HepG2 (cell line): Measurements from ENCODE around the gene TRIM10. TPM values are rescaled to one million over a fixed set of nuclear protein-coding genes. Genes with fewer than 3 reads are reported as not detected.

Experiments used
- ATAC-seq: fragments of 200-7000 bp; cut with Tn5 transposase; 3 replicates; pipeline ENCODE4 v1.9.1; 2020; ENCODE audit warnings: mild to moderate bottlenecking, moderate library complexity
- BruUV-seq: library from RNA; stranded (reverse); fragments of 400-500 nt; replicated peaks from 2 replicates; lab custom pipeline; 2021; lab: Mats Ljungman, UMichigan
- CTCF ChIA-PET: fragments of 300-600 bp; formaldehyde crosslinking; extraction: SDS; loops from one replicate; lab custom pipeline; 2021; ENCODE audit warnings: low total read pairs, inconsistent platforms, low intra/inter-chr PET ratio; lab: Yijun Ruan, JAX
- POLR2A ChIA-PET: fragments of 350-600 bp; sonication (Branson Sonifier 250); formaldehyde crosslinking; loops from one replicate; lab custom pipeline; 2020; ENCODE audit warnings: antibody characterized with exemption, inconsistent platforms; lab: Yijun Ruan, JAX
- DNase-seq: peaks from one replicate; pipeline ENCODE4 v3.0.0-alpha.2; 2015; ENCODE audit warnings: low spot score
- FAIRE-seq: peaks from 3 replicates; lab custom pipeline; 2011; peaks lifted over from hg19 to GRCh38; lab: Jason Lieb, UNC
- H2AFZ ChIP-seq: one replicate; pipeline ENCODE4 v1.6.1; 2011; ENCODE audit warnings: low read length, inconsistent platforms
- H3K27ac ChIP-seq: fragments of 300-600 bp; 3 replicates; pipeline ENCODE4 v1.8.0; 2011; ENCODE audit warnings: mixed run types, mild to moderate bottlenecking, mixed read lengths, low read length, inconsistent platforms; ENCODE audit not compliant: insufficient read depth; ENCODE audit errors: extremely low read length
- H3K27me3 ChIP-seq, 2 experiments: fragments of 200-600 bp in 1 of 2; 2 replicates in 1 of 2; 3 replicates in 1 of 2; pipeline versions ENCODE4 v1.6.0 to v1.8.0; 2011; ENCODE audit warnings: low read length in 2 of 2, mild to moderate bottlenecking in 2 of 2, moderate library complexity in 2 of 2, inconsistent platforms in 1 of 2; ENCODE audit not compliant: insufficient read depth in 2 of 2, control insufficient read depth in 1 of 2
- H3K36me3 ChIP-seq, 2 experiments: fragments of 200-600 bp in 1 of 2; replicated peaks in 1 of 2; 2 replicates in 1 of 2; 3 replicates in 1 of 2; pipeline versions ENCODE4 v1.5.1 to v1.8.0; 2011; ENCODE audit warnings: low read length in 2 of 2, inconsistent platforms in 1 of 2; ENCODE audit not compliant: insufficient read depth in 2 of 2, control insufficient read depth in 1 of 2
- H3K4me1 ChIP-seq: 2 replicates; pipeline ENCODE4 v1.5.1; 2012; ENCODE audit warnings: low read length, inconsistent platforms; ENCODE audit not compliant: insufficient read depth
- H3K4me2 ChIP-seq: 2 replicates; pipeline ENCODE4 v1.6.0; 2011; ENCODE audit warnings: low read depth, low read length, inconsistent platforms
- H3K4me3 ChIP-seq, 3 experiments: fragments of 200-600 bp in 1 of 3; sonication (generic), shearing (Covaris generic) in 1 of 3; replicated peaks in 1 of 3; 2 replicates each; pipeline ENCODE4 v1.5.1; 2011 to 2016; ENCODE audit warnings: low read length in 3 of 3, inconsistent platforms in 2 of 3, low read depth in 2 of 3, mild to moderate bottlenecking in 2 of 3, control low read depth in 1 of 3, mixed read lengths in 1 of 3; ENCODE audit not compliant: insufficient read depth in 1 of 3
- H3K79me2 ChIP-seq: one replicate; pipeline ENCODE4 v1.6.1; 2011; ENCODE audit warnings: low read length, inconsistent platforms; ENCODE audit not compliant: insufficient read depth
- H3K9ac ChIP-seq: 2 replicates; pipeline ENCODE4 v1.6.0; 2011; ENCODE audit warnings: mild to moderate bottlenecking, low read depth, low read length, inconsistent platforms; ENCODE audit not compliant: insufficient read depth
- H3K9me3 ChIP-seq: 2 replicates; pipeline ENCODE4 v1.5.1; 2012; ENCODE audit warnings: mild to moderate bottlenecking, low read length
- H4K20me1 ChIP-seq: 2 replicates; pipeline ENCODE4 v1.6.0; 2011; ENCODE audit warnings: inconsistent platforms, mild to moderate bottlenecking, low read length, moderate library complexity; ENCODE audit not compliant: insufficient read depth
- CENPBD1 ChIP-seq: sonication (generic); formaldehyde crosslinking; IDR thresholded peaks from 2 replicates; pipeline ENCODE4 v1.8.0; 2022; ENCODE audit warnings: missing genetic modification reagents, low read depth, mild to moderate bottlenecking, borderline replicate concordance
- FIP1L1 ChIP-seq: fragments of 200-400 bp; formaldehyde crosslinking; IDR thresholded peaks from 2 replicates; pipeline ENCODE4 v1.6.1; 2018; ENCODE audit warnings: low read depth, mild to moderate bottlenecking, low read length, moderate library complexity, borderline replicate concordance; ENCODE audit not compliant: insufficient read depth
- HNRNPK ChIP-seq: fragments of 200-400 bp; formaldehyde crosslinking; IDR thresholded peaks from 2 replicates; pipeline ENCODE4 v1.6.1; 2018; ENCODE audit warnings: low read length, low read depth, moderate library complexity, mild to moderate bottlenecking; ENCODE audit not compliant: poor library complexity, severe bottlenecking
- RAD51 ChIP-seq: fragments of 450-650 bp; IDR thresholded peaks from 2 replicates; pipeline ENCODE4 v1.6.1; 2016; ENCODE audit warnings: borderline replicate concordance
- TCF7 ChIP-seq: sonication (generic); IDR thresholded peaks from 2 replicates; pipeline ENCODE4 v1.6.1; 2016; ENCODE audit warnings: antibody characterized with exemption, low read depth
- TEAD3 ChIP-seq: optimal IDR thresholded peaks from 2 replicates; pipeline ENCODE3; 2016; ENCODE audit warnings: borderline replicate concordance
- ZNF496 ChIP-seq: sonication (generic); formaldehyde crosslinking; IDR thresholded peaks from 2 replicates; pipeline ENCODE4 v1.8.1; 2023; ENCODE audit warnings: mild to moderate bottlenecking, moderate library complexity, missing genetic modification reagents; ENCODE audit not compliant: insufficient replicate concordance
- ZNF543 ChIP-seq: sonication (generic); formaldehyde crosslinking; IDR thresholded peaks from 2 replicates; pipeline ENCODE4 v1.4.0; 2020; ENCODE audit warnings: mild to moderate bottlenecking, missing genetic modification reagents
- WGBS: methylation state at CpG from one replicate; pipeline ENCODE4 v1.1.6; 2017; ENCODE audit warnings: low lambda C conversion rate; 5-methylcytosine and 5-hydroxymethylcytosine counted together
- in situ Hi-C: cut with HindIII; loops from 2 replicates; pipeline ENCODE4 v1.10.0; 2017; ENCODE audit warnings: low pct_unique_long_range_greater_than_20kb; ENCODE audit not compliant: extremely low pct_ligation_motif_present
- intact Hi-C: fragments of 100-400 bp; cut with micrococcal nuclease; formaldehyde crosslinking; loops from one replicate; pipeline ENCODE4 v1.10.0; 2022; ENCODE audit not compliant: unreplicated experiment
- polyA plus RNA-seq, 8 experiments: library from polyadenylated mRNA; depleted of rRNA in 3 of 8; stranded (reverse) in 7 of 8; unstranded in 1 of 8; fragments of >200 nt; fragmentation: Illumina TruSeq in 4 of 8; extraction: Trizol in 4 of 8; gene quantifications; 2 replicates each; pipeline versions ENCODE4 v1.2.1 to v1.2.3, GENCODE V29; 2011 to 2016; ENCODE audit warnings: low read depth in 4 of 8, missing spikeins in 1 of 8, mixed read lengths in 1 of 8; ENCODE audit not compliant: insufficient read depth in 1 of 8
- total RNA-seq, 5 experiments: library from RNA; depleted of rRNA; stranded (reverse); fragments of >200 nt; fragmentation: Illumina TruSeq; extraction: Trizol; gene quantifications; 2 replicates each; pipeline ENCODE4 v1.2.3, GENCODE V29; 2016; ENCODE audit warnings: low read depth in 1 of 5

Gene TRIM10
- total and polyA plus RNA-seq, 2 of the 13 experiments (the other 11 are each of a cell fraction or from before 2014, with no cell fraction given) = 4.1 to 6.8 TPM

- H3K4me2 ChIP-seq = no peak overlapping the region
- no peaks in the 10 kb centered on the region for H3K9me3 ChIP-seq
- TF ChIP-seq ZNF543 (CRISPR knock-in tag) (no peak), ZNF496 (CRISPR knock-in tag) (no peak), CENPBD1 (CRISPR knock-in tag) (no peak), HNRNPK (no peak), TEAD3 (no peak), FIP1L1 (no peak), TCF7 (no peak), RAD51 (no peak)
- no peaks in the 10 kb centered on the region for H3K79me2 ChIP-seq
- no peak overlapping the region for H2AFZ ChIP-seq
- H3K27ac ChIP-seq = no peak overlapping the region
- no peak for DNase-seq
- ChIA-PET POLR2A (interaction anchor here (1.3 kb wide), 1 partner anchor 11 kb away, joined by 5 read pairs; the partner anchor contains the start of gene TRIM15), CTCF (no interaction called here)
- peaks cover 69% of the 10 kb centered on the region for H3K4me1 ChIP-seq
- WGBS = 75% methylated on average over 3 of the region's 3 CpGs
- intact Hi-C loops = loop anchor here (1.0 kb wide), 1 partner anchor 19 kb away; no protein-coding TSS in a partner anchor
- in situ Hi-C loops = no loop called here
- no peaks in the 10 kb centered on the region for H3K27me3 ChIP-seq
- no peak for ATAC-seq
- H3K36me3 ChIP-seq = no peaks in the 10 kb centered on the region
- no peak overlapping the region for H3K4me3 ChIP-seq
- H3K9ac ChIP-seq = no peak overlapping the region
- H4K20me1 ChIP-seq = no peaks in the 10 kb centered on the region
- peak; percentile 36 for FAIRE-seq
- TSS peak; percentile 30 for BruUV-seq
Measured at GRCh38 chr6:30152910-30153610, 8.0 kb downstream of the TRIM10 start.
